Activated naive CD8-positive, alpha-beta T cell treated with anti-CD3 and anti-CD28 coated beads for 36 hours (primary cell): ENCODE measurements around the gene FAM111A. TPM values are rescaled to one million over a fixed set of nuclear protein-coding genes. Genes with fewer than 3 reads are reported as not detected.

Experiments used
- DNase-seq: peaks from one replicate; pipeline ENCODE4 v3.0.0; 2021
- H3K27ac Mint-ChIP-seq: one replicate; pipeline ENCODE4 v1.8.0; 2022; ENCODE audit warnings: mild to moderate bottlenecking, moderate library complexity, mixed read lengths
- H3K27me3 Mint-ChIP-seq: one replicate; pipeline ENCODE4 v1.8.0; 2022; ENCODE audit warnings: mild to moderate bottlenecking, mixed read lengths
- H3K36me3 Mint-ChIP-seq: one replicate; pipeline ENCODE4 v1.8.0; 2021; ENCODE audit warnings: mild to moderate bottlenecking, mixed read lengths
- H3K4me1 Mint-ChIP-seq: one replicate; pipeline ENCODE4 v1.8.0; 2021; ENCODE audit warnings: mixed read lengths
- H3K4me3 Mint-ChIP-seq: one replicate; pipeline ENCODE4 v1.8.0; 2022; ENCODE audit warnings: mild to moderate bottlenecking, moderate library complexity, mixed read lengths
- H3K9me3 Mint-ChIP-seq: one replicate; pipeline ENCODE4 v1.8.0; 2022; ENCODE audit warnings: mixed read lengths
- total RNA-seq, 2 experiments: library from RNA; stranded (reverse); gene quantifications; one replicate each; pipeline ENCODE4 v1.2.3, GENCODE V29; 2021

The FAM111A gene
- total RNA-seq, 2 experiments from 2014 or later: 85.7 to 91.7 TPM

GRCh38 chr11:59196777-59197176, 54.1 kb downstream of the FAM111A start:
- peaks cover 18% of the 10 kb centered on the region for H3K4me1 Mint-ChIP-seq
- peaks cover 12% of the 10 kb centered on the region for H3K36me3 Mint-ChIP-seq
- no peak overlapping the region for H3K4me3 Mint-ChIP-seq
- H3K9me3 Mint-ChIP-seq: peaks cover 10% of the 10 kb centered on the region
- no peak overlapping the region for H3K27ac Mint-ChIP-seq
- H3K27me3 Mint-ChIP-seq: peaks cover 11% of the 10 kb centered on the region
- no peak for DNase-seq

- no peak overlapping the region for H3K27ac Mint-ChIP-seq
- H3K4me1 Mint-ChIP-seq: peaks cover 18% of the 10 kb centered on the region
- H3K9me3 Mint-ChIP-seq: peaks cover 10% of the 10 kb centered on the region
- H3K36me3 Mint-ChIP-seq: peaks cover 12% of the 10 kb centered on the region
- H3K4me3 Mint-ChIP-seq: no peak overlapping the region
- no peak for DNase-seq
- H3K27me3 Mint-ChIP-seq: peaks cover 13% of the 10 kb centered on the region
Measured at GRCh38 chr11:59197991-59198390, 55.3 kb downstream of the FAM111A start.

- Mint-ChIP-seq H3K4me1 (peaks cover 18% of the 10 kb centered on the region), H3K4me3 (no peak overlapping the region), H3K9me3 (peaks cover 10% of the 10 kb centered on the region), H3K36me3 (peaks cover 12% of the 10 kb centered on the region), H3K27ac (no peak overlapping the region), H3K27me3 (peaks cover 13% of the 10 kb centered on the region)
- DNase-seq: no peak
Measured at GRCh38 chr11:59198726-59199125, 56.1 kb downstream of the FAM111A start.

DNA sequence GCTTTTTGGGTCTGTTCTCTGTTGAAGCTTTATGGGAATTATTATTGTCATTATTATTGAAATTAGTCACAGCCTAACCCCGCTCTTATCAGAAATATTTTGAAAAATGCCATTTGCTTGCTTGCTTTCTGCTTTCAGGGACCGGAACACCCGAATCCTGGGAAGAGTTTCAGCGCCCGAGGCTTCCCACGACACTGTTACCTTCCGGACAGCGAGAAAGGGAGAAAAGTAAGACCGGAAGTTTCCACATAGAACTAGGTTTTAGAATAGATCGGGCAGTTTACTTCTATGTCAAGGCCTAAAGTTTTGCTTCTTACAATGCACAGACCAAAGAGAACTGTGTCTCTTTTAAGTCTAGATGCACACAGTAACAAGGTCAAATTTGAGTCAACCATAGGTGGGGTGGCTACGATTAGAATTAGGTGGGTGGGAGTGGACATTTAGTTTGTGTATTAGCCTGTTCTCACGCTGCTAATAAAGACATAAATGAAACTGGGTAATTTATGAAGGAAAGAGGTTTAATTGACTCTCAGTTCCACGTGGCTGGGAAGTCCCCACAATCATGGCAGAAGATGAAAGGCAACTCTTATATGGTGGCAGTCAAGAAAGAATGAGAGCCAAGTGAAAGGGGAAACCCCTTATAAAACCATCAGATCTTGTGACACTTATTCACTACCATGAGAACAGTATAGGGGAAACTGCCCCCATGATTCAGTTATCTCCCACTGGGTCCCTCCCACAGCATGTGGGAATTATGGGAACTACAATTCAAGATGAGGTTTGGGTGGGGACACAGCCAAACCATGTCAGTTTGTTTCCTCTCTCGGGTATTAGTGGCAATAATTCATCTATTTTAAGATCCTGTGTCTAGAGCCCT, 57.1 kb downstream of the FAM111A start:
- peaks cover 17% of the 10 kb centered on the region for H3K27me3 Mint-ChIP-seq
- peaks cover 10% of the 10 kb centered on the region for H3K9me3 Mint-ChIP-seq
- DNase-seq: peak; percentile 48
- H3K27ac Mint-ChIP-seq: peak overlapping the region; percentile 65
- peaks cover 19% of the 10 kb centered on the region for H3K4me1 Mint-ChIP-seq
- H3K4me3 Mint-ChIP-seq: no peak overlapping the region
- H3K36me3 Mint-ChIP-seq: peaks cover 12% of the 10 kb centered on the region

DNA sequence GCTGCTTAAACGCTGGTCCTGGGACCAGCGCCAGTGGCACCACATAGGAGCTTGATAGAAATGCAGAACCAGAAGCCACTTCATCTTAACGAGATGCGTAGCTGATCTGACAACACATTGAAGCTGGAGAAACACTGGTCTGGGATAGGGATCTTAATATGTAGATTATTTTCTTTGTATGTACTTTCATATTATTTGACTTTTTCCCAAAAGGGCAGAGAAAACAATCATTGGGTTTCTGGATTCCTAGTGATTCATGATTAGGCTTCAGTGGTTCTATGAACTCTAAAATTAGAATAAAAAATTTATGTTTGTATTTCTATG, 57.7 kb downstream of the FAM111A start:
- DNase-seq: no peak
- Mint-ChIP-seq H3K9me3 (peaks cover 10% of the 10 kb centered on the region), H3K27ac (peak overlapping the region; percentile 6), H3K27me3 (peaks cover 20% of the 10 kb centered on the region), H3K4me1 (peaks cover 20% of the 10 kb centered on the region), H3K36me3 (peaks cover 11% of the 10 kb centered on the region), H3K4me3 (no peak overlapping the region)

- peaks cover 23% of the 10 kb centered on the region for H3K27me3 Mint-ChIP-seq
- DNase-seq: no peak
- H3K27ac Mint-ChIP-seq: no peak overlapping the region
- H3K36me3 Mint-ChIP-seq: peaks cover 9% of the 10 kb centered on the region
- H3K4me1 Mint-ChIP-seq: peaks cover 23% of the 10 kb centered on the region
- H3K4me3 Mint-ChIP-seq: no peak overlapping the region
- peaks cover 10% of the 10 kb centered on the region for H3K9me3 Mint-ChIP-seq
Measured at GRCh38 chr11:59201353-59201752, 58.7 kb downstream of the FAM111A start.

Other genes with a start within 250 kb of the FAM111A start
- 1 to 10 TPM in 1 of 2 experiments, under 1 TPM in 1; 0.52 to 1.3 TPM for gene GLYATL1, start 203.4 kb upstream of the FAM111A start, total RNA-seq
- gene GLYATL1B, start 56.5 kb upstream of the FAM111A start, total RNA-seq: not detected
- gene FAM111B, start 35.6 kb upstream of the FAM111A start, total RNA-seq: 10 to 100 TPM; 46.1 to 50.4 TPM
- under 1 TPM; 0.10 to 0.49 TPM for gene DTX4, start 29.3 kb downstream of the FAM111A start, total RNA-seq
- under 1 TPM; 0.62 to 0.70 TPM for gene MPEG1, start 70.1 kb downstream of the FAM111A start, total RNA-seq
- gene OR5AN1, start 216.0 kb downstream of the FAM111A start, total RNA-seq: not detected